PFSK-1 (cell line): ENCODE data around the gene SKAP1. TPM values are rescaled to one million over a fixed set of nuclear protein-coding genes. Genes with fewer than 3 reads are reported as not detected.

Experiments used
- FOXP2 ChIP-seq: optimal IDR thresholded peaks from 2 replicates; pipeline ENCODE3; 2011; ENCODE audit warnings: borderline replicate concordance, control low read depth, inconsistent platforms; ENCODE audit not compliant: insufficient read depth; ENCODE audit errors: extremely low read length, extremely low read depth
- POLR2AphosphoS5 ChIP-seq: IDR thresholded peaks from 2 replicates; pipeline ENCODE4 v1.6.1; 2012; ENCODE audit warnings: low read depth, mild to moderate bottlenecking, control low read depth, low read length, moderate library complexity
- SIN3A ChIP-seq: IDR thresholded peaks from 2 replicates; pipeline ENCODE4 v1.6.1; 2012; ENCODE audit warnings: mild to moderate bottlenecking, low read length, moderate library complexity, borderline replicate concordance; ENCODE audit not compliant: insufficient read depth
- TAF1 ChIP-seq: IDR thresholded peaks from 2 replicates; pipeline ENCODE4 v1.6.1; 2012; ENCODE audit warnings: low read length, control low read depth, borderline replicate concordance; ENCODE audit not compliant: insufficient read depth
- polyA plus RNA-seq: library from polyadenylated mRNA; unstranded; fragments of >200 nt; gene quantifications from one replicate; pipeline ENCODE4 v1.2.1, GENCODE V29; 2012; ENCODE audit warnings: low read depth, missing spikeins; ENCODE audit not compliant: insufficient read length
- TF ChIP-seq, protein P1 (sequence below), 2 experiments: IDR thresholded peaks; 2 replicates each; pipeline versions ENCODE4 v1.6.1 to v1.8.0; 2011 to 2012; ENCODE audit warnings: low read depth in 2 of 2, low read length in 2 of 2, control low read depth in 1 of 2, inconsistent platforms in 1 of 2, mild to moderate bottlenecking in 1 of 2, moderate library complexity in 1 of 2; ENCODE audit not compliant: insufficient read depth in 1 of 2

The SKAP1 gene
- not detected for polyA plus RNA-seq

GRCh38 chr17:48429638-48430586 is at the start of gene SKAP1:
TSS of gene SKAP1 (minus strand) at chr17:48430214.
- TF ChIP-seq FOXP2 (no peak), TAF1 (no peak), SIN3A (no peak)
- TF ChIP-seq, protein P1, sequence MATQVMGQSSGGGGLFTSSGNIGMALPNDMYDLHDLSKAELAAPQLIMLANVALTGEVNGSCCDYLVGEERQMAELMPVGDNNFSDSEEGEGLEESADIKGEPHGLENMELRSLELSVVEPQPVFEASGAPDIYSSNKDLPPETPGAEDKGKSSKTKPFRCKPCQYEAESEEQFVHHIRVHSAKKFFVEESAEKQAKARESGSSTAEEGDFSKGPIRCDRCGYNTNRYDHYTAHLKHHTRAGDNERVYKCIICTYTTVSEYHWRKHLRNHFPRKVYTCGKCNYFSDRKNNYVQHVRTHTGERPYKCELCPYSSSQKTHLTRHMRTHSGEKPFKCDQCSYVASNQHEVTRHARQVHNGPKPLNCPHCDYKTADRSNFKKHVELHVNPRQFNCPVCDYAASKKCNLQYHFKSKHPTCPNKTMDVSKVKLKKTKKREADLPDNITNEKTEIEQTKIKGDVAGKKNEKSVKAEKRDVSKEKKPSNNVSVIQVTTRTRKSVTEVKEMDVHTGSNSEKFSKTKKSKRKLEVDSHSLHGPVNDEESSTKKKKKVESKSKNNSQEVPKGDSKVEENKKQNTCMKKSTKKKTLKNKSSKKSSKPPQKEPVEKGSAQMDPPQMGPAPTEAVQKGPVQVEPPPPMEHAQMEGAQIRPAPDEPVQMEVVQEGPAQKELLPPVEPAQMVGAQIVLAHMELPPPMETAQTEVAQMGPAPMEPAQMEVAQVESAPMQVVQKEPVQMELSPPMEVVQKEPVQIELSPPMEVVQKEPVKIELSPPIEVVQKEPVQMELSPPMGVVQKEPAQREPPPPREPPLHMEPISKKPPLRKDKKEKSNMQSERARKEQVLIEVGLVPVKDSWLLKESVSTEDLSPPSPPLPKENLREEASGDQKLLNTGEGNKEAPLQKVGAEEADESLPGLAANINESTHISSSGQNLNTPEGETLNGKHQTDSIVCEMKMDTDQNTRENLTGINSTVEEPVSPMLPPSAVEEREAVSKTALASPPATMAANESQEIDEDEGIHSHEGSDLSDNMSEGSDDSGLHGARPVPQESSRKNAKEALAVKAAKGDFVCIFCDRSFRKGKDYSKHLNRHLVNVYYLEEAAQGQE (IDR thresholded peaks at IDR 0.05; ENCODE audit: insufficient read depth in 1 of 2, low read depth in 2 of 2, low read length in 2 of 2): no peak

DNA sequence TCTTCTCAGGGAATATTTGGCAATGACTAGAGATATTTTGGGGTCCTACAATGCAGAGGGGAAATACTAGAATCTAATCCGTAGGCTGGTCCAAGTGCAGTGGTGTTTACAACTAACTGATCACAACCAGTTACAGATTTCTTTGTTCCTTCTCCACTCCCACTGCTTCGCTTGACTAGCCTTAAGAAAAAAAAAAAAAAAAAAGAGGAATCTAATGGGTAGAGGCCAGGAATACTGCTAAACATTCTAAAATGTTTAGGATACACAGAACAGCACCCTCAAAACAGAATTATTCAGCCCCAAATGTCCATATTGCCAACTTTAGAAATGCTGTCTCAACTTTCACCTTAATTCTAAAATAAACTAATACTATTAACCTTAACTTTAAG is 49.0 kb upstream of the SKAP1 start:
- TF ChIP-seq FOXP2 (no peak), SIN3A (no peak), TAF1 (no peak), POLR2AphosphoS5 (no peak)
- TF ChIP-seq, protein P1 (IDR thresholded peaks at IDR 0.05; ENCODE audit: insufficient read depth in 1 of 2, low read depth in 2 of 2, low read length in 2 of 2): no peak

DNA sequence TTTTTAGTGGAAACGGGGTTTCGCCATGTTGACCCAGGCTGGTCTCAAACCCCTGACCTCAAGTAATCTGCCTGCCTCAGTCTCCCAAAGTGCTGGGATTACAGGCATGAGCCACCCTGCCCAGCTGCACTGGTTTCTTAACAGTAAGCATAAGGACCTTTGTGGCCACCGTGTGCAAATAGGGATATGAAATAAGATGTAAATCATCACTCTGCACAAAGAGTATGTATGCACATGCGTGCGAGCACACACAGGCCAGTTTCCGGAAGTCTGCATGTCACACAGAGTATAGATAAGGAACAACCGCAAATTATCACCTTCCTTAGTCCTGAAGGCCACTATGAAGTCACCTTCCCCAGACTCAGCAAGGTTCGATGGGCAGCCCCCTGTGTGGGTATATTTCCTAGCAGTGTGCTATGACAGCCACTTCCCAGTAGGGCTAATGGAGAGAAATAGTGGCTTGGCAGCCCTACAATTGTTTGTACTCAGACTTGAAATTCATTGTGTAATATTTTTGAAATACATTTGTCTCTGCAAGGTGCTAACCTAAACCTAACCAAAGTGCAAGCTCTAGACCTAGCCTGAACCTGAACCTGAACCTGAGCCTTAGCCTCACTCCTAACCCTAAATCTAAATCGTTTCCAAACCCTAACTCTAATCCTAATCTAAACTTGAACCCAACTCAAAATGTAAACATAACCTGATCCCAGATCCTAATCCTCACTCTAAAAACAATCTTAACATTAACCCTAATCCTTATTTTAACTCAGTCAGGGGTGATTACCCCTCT is 48.4 kb upstream of the SKAP1 start:
- TF ChIP-seq, protein P1 (IDR thresholded peaks at IDR 0.05; ENCODE audit: insufficient read depth in 1 of 2, low read depth in 2 of 2, low read length in 2 of 2): no peak
- no peak for TF ChIP-seq SIN3A
- no peak for TF ChIP-seq POLR2AphosphoS5
- TF ChIP-seq TAF1: no peak
- no peak for TF ChIP-seq FOXP2

DNA sequence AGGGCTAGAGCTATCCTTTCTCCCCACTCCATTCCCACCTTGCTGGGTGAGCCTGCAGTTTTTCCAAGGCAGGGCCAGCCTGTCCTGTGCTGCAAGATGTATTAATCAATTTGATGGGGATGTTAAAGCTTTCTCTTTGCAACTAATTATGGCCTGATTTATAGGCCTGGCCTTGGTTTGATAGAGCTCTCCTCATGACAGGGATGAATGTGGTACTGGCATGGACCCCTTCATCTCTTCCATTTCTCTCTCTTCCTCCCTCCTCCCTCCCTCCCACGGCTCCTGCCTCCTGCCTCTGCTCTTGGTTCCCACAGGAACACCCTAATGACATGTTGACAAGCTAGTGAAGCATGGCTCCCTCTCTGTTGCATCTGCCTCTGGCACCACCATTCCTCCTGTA is 47.2 kb upstream of the SKAP1 start:
- TF ChIP-seq POLR2AphosphoS5: no peak
- TF ChIP-seq SIN3A: no peak

GRCh38 chr17:48472411-48473281 is 42.6 kb upstream of the SKAP1 start:
- TF ChIP-seq SIN3A (no peak), POLR2AphosphoS5 (no peak), FOXP2 (no peak), TAF1 (no peak)
- TF ChIP-seq, protein P1 (IDR thresholded peaks at IDR 0.05; ENCODE audit: insufficient read depth in 1 of 2, low read depth in 2 of 2, low read length in 2 of 2): no peak
